Activated effector memory CD4-positive, alpha-beta T cell treated with anti-CD3 and anti-CD28 coated beads, Interleukin-2, amount 50 U/mL, for 16 hours (primary cell): ENCODE measurements around the gene GZMB.
"Not testable (repeated sequence)": the region's sequence is repeated elsewhere in the genome, so short reads cannot be mapped to it uniquely, and the experiment has no call there.

Experiments used
- DNase-seq: peaks from one replicate; pipeline ENCODE4 v3.0.0-alpha.2; 2020

GZMB gene

GRCh38 chr14:24630872-24631477 is 3.0 kb downstream of the GZMB start:
- DNase-seq = no peak

GRCh38 chr14:24630087-24630871 is 3.7 kb downstream of the GZMB start:
- DNase-seq = no peak

GRCh38 chr14:24629521-24629920 is 4.5 kb downstream of the GZMB start:
- no peak for DNase-seq

- no peak for DNase-seq
Observed at GRCh38 chr14:24613747-24614146, 20.2 kb downstream of the GZMB start.

GRCh38 chr14:24613241-24613640 is 20.7 kb downstream of the GZMB start:
- no peak for DNase-seq

GRCh38 chr14:24612196-24612595 is 21.8 kb downstream of the GZMB start:
- DNase-seq = no peak

- no peak for DNase-seq
Observed at GRCh38 chr14:24609655-24610344, 24.2 kb downstream of the GZMB start, which contains the start of gene GZMH. GZMH (minus strand) TSS chr14:24609685; CDS start chr14:24609613, 72 bp downstream.

- no peak for DNase-seq
Observed at GRCh38 chr14:24607635-24608514, 26.1 kb downstream of the GZMB start.

- DNase-seq = no peak
Observed at GRCh38 chr14:24607081-24607480, 26.9 kb downstream of the GZMB start.

- DNase-seq = no peak
Observed at GRCh38 chr14:24606297-24606696, 27.7 kb downstream of the GZMB start.

- peak; percentile 86 for DNase-seq
Observed at GRCh38 chr14:24605435-24606190, 28.4 kb downstream of the GZMB start.

GRCh38 chr14:24597403-24597802 is 36.6 kb downstream of the GZMB start:
- DNase-seq = no peak

- no peak for DNase-seq
Observed at GRCh38 chr14:24595073-24595808, 38.7 kb downstream of the GZMB start.

GRCh38 chr14:24591004-24591403 is 43.0 kb downstream of the GZMB start:
- not testable (repeated sequence) for DNase-seq

- DNase-seq = not testable (repeated sequence)
Observed at GRCh38 chr14:24584402-24584801, 49.6 kb downstream of the GZMB start.
